ENCODE results near the gene RAB8B.

Gene RAB8B

DNA sequence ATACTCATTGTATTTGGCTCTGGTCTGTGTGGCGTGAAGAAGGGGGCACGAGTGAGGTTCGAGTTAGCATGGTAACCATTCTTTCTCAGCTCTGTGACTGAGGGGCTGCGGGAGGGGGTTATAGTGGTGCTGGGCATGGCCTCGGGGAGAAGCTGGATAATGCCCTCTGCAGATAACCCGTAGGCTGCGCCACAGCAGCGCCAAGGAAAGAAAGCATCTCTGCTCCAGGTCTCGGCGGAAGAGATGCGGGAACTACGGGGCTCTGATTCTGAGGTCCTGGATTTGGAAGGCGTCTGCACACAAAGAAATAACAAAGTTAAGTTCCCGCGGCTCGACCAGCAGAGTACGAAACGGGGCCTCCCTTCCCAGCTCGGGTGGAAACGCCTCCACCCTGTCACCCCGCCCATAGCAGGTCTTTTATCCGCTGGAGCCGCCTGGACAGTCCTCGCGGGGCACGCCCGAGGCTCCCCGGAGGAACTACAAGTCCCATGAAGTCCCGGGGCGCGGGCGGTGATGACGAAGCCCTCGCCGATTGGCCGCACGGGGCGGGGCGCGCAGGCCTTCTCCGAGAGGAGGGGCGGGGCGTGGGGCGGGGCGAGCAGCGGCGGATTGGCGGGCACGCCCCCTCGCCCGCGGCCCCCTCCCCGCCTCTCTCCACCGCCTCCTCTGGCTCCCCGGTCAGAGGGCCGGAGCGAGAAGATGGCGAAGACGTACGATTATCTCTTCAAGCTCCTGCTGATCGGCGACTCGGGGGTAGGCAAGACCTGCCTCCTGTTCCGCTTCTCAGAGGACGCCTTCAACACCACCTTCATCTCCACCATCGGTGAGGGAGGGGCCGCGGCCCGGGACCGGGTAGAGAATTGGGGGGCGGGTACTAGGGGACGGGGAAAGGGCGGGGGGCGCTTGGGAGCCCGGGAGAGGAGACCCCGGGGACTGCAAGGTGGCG lies at the start of gene RAB8B:
Gene RAB8B (plus strand): TSS at position 681 of the 946 bp plus-strand sequence. CDS start 19 bp downstream, at position 700.
- peak; percentile 90 to 91 for DNase-seq (ENCODE audit: low read depth in 2 of 2)

DNA sequence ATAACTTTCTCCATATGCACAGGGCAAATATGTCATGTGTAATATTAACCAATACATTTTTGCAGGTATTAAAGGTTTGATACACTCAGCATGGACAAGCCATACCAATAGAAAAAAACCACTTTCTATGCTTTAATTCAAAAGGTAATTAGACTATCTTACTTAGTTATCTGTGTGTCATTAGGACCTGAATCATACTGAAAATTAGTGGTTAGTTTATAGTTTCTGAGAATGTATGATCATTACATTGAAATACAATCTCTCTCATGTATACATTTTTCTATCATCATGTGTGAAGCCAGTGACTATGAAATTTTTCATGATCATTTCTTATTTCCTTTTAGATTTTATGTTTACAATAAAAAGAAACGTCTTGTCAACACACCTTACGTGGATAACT lies 48.5 kb upstream of the RAB8B start:
- DNase-seq (ENCODE audit: low read depth in 2 of 2), result no peak

DNA sequence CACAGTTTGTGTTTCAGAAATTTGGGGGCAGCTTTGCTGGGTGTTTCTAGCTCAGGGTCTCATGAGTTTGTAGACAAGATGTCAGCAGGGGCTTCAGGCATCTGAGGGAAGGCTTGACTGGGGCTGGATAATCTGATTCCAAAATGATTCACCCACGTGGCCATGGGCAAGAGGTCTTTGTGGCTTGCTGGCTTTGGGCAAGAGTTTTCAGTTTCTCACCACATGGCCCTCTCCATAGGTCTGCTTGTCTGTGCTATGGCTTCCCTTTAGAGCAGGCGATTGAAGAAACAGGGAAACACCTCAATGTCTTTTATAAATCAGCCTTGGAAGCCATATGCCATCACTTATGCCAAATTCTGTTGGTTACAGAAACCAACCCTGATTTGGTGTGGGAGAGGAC lies 44.0 kb upstream of the RAB8B start:
- DNase-seq (ENCODE audit: low read depth in 2 of 2), result no peak

DNA sequence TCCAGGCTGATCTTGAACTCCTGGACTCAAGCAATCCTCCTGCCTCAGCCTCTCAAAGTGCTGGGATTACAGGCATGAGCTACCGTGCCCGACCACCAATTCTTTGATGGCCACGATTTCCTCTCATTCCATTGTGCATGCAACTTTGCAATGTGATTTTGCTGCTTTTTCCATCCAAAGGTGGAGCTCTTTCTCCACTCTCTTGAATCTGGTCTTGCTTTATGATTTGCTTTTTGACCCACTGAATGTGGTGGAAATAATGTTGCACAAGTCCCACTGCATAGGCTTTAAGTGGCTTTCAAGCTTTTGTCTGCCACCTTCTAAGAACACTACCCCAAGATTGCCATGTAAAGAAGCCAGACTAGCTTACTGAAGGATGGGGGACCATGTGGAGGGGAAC lies 42.7 kb upstream of the RAB8B start:
- no peak for DNase-seq (ENCODE audit: low read depth in 2 of 2)

DNA sequence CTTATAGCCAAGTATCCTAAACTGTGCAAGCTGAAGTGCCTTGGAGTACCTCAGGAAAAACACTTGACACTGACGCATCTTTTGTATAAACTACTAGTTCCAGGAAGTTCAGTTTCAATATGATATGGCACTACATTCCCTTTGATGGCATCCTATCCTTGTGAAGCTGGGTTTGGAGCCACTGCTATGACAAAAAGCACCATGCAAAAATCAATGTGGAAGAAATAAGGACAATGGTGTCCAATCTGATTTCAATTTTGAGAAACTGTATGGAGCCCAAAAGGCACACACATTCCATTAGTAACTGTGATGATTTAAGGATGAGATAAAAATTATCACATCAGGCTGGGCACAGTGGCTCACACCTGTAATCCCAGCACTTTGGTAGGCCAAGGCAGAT lies 37.7 kb upstream of the RAB8B start:
- DNase-seq (ENCODE audit: low read depth in 2 of 2), result no peak

DNA sequence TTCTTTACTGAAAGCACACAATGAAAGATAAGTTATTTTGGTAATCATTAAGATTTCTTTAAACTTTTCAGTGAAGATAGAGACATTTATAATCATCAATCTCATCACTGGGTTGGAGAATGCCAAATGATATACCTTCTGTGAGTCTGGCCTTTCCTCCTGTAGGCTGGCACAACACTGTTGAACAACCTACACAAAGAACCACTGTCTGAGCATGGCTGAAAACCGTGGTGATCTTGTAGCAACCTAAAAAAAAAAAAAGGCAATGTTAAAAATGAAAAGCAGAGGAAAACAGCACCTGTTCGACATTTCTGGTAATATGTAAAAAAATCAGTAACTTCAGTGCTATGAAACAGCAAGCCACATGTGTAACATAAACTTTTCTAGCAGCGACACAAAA lies 33.9 kb upstream of the RAB8B start:
- no peak for DNase-seq (ENCODE audit: low read depth in 2 of 2)

DNA sequence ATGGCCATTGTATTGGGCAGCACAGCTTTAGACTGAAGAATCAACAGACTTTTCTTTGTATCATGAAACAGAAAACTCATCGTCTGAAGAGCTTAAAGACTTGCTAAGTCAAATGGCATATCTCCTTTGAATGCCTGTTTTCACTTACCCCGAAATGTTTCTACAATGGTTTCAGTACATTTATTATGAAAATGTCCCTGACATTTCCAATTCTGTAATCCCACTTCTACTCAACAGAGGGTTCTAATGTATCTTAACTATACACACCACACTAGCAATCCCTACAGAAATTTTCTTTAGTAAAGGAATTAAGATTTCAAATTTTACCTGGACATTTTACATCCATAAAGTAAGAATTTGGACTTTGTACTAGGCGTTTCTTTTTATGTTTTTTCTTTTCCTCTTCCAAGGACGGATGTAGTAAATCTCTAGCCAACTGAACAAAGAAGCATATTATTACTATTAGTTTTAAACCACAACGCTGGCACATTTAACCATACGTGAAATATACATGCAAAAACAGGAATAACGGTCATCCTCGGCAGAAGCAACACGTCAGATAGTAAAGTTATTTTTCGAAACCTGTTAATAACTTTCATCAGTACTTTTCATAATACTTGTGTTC lies 33.2 kb upstream of the RAB8B start:
- DNase-seq (ENCODE audit: low read depth in 2 of 2), result no peak

DNA sequence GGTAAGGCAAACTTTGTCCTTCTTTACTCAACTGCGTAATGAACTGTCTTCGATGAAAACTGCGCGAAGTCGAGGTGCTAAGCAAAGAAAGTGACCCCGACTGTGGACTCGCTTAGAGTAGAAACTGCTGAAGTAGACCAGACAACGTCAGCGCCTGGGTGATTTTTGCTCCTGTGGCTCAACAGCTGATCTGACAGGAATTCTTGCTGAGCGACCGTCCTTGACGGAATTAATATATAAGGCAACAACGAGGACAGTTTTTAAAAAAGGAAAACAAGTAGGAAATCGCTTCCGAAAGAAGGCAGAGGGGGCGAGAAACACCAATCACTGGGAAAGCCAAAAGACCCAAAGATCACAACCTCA lies 32.7 kb upstream of the RAB8B start:
- no peak for DNase-seq (ENCODE audit: low read depth in 2 of 2)

DNA sequence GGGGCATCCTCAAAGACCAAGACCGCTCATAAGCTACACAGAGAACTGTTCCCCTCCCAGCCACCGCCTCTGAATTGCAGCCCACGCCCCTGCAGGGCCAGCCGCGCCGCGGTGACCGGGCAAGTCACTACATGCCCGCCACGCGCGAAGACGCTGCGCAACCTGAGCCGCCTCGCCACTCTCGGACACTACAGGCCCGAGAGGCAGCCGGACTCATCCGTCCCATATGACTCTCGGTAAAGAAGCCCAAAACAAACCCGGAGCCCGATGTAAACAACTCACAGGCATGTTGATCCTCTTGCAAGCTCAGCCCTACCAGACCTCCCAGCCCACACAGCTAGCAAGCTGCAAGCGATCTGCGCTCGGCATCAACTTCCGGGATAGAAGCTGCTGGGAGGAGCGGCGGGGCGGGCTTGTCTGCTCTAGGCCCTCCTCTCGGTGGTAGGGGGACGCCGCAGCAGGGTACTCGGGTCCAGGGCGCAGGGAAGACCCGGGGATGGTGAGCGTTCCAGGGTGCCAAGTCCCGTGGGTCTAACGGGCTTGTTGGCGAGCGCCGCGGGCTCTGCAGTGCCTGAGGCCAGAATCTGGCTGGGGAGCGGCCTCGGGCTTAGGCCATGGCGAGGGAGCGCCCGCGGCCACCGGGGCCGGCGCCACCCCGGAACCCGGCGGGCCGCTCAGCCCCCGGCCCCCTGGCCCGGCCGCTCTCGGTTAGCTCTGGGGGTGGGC lies 32.1 kb upstream of the RAB8B start, which contains the start of gene RPS27L:
Gene RPS27L (minus strand): TSS at position 360 of the 726 bp plus-strand sequence. CDS start 72 bp downstream, at position 288.
- peak; percentile 71 to 77 for DNase-seq (ENCODE audit: low read depth in 2 of 2)

DNA sequence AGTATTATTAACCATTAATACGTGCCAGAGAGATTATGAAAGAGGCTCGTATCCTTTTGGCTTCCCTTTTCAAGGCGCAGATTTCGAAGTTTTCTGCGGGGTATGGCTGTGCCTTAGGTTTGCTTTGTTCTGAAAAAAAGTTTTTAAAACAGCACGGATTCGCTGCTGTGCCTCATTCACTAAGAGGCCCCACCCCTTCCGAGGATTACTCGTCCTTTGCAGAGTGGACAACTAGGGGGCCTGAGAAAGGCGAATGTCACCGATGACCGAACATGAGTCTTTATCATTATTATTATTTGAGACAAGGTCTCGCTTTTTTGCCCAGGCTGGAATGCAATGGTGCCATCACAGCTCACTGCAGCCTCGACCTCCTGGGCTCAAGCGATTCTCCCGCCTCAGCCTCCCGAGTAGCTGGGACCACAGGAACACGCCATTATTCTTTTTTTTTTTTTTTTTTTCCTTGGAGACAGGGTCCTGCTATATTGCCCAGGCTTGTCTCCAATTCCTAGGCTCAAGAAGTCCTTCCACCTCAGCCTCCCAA lies 31.4 kb upstream of the RAB8B start:
- DNase-seq (ENCODE audit: low read depth in 2 of 2), result no peak

DNA sequence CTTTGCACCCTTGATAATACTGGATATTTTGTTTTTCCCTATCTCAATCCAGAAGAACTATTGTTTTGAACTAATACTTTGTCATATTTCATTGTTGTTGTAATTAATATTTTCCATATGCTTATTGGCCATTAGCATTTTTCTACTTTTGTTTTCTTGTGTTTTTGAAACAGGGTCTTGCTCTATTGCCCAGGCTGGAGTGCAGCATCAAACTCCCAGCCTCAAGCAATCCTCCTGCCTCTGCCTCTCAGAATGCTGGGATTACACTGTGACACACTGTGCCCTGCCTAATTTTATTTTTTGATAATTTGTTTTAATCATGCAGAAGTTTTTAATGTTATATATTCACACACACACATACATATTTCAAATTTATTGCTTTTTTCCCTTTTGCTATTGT lies 28.8 kb upstream of the RAB8B start:
- no peak for DNase-seq (ENCODE audit: low read depth in 2 of 2)

DNA sequence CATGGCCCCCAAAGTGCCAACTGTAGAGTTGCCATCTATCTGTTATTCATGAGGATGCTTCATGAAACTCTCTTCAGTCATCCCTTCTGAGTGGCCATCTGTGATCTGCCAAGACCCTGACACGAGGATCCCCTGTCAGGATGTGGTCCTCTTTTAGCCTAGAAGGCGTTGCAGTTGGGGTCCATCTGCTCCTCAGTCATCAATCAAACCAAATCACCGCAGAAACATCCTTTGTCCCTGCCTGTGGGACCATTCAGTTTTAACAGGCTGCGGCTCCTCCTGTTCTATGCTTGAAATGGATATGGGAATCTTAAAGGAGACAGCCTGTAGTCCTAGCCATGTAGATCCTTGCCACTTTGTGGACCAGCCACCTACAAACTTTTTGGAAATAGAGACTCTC lies 26.2 kb upstream of the RAB8B start:
- no peak for DNase-seq (ENCODE audit: low read depth in 2 of 2)

DNA sequence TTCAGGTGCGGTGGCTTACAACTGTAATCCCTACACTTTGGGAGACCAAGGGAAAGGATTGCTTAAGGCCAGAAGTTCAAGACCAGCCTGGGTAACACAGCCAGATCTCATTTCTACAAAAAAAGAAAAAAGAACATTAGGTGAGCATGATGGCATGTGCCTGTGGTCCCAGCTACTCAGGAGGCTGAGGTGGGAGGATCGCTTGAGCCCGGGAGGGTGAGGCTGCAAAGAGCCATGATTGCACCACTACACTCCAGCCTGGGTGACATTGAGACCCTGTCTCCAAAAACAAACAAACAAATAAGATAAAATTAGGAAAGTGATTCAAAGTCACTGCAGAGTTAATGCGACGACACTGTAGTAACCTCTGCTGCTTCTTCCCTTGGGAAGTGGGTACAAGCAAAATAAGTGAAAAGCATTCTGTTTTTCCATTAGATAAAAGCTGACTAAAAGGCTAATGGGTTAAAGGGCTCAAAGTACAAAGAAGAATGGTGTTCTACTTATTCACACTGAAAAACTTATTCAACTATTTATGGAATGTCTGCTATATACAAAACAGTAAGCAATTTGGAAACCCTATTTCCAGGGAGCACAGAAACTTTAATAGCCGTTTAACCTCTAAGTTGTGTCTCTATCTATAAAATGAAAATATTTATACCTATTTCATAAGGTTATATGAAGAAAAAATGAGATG lies 24.1 kb upstream of the RAB8B start:
- no peak for DNase-seq (ENCODE audit: low read depth in 2 of 2)

DNA sequence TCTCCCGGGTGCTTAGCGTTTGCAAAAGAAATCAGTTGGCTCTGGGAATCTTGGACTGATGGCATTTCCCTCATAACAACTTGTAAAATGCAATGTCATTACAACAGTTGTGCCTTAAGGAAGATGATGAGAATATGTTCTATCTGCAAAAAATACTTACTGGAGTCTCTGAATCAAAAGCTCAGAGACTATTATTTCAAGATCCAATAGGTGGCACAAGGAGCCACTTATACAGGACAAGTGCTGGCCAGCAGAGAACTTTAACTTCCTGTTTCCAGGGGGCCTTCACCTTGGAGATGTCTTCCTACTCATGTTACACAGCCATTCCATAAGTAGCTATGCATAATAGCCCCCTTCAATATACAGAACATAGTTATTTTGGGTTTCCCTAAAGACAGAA lies 23.2 kb upstream of the RAB8B start:
- DNase-seq (ENCODE audit: low read depth in 2 of 2), result no peak

DNA sequence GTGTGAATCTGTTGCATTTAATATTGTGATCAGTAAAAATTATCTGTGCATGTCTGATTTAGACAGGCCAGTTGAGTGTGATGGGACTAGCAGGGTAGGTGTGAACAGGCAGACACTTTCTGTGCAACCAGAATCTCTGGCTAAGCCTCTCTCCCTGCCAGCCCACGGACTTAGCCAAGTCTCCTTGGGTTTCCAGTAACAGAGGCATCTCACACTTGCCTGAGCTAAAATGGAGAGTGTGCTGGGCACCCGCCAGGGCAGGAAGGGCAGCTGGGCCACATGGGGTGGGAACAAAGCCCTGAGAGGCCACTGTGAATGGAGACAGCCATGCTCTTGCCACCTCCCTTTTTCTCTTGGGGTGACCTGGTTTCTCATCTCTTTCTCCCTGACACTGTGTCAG lies 19.6 kb upstream of the RAB8B start:
- no peak for DNase-seq (ENCODE audit: low read depth in 2 of 2)

DNA sequence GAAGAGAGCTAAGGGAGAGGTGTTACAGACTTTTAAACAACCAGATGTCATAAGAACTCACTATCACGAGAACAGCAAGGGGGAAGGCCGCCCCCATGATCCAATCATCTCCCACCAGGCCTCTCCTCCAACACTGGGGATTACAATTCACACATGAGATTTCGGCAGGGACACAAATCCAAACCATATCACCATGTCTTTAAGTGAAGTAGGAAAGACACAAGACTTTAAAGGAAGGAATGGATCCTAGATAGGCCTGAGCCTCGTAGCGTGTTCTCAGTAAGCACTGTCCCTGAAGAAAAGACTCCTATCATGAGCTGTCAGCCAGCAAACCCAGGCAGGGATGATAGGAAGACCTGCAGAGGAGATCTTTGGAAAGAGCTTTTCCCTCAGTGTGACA lies 17.0 kb upstream of the RAB8B start:
- DNase-seq (ENCODE audit: low read depth in 2 of 2), result no peak

DNA sequence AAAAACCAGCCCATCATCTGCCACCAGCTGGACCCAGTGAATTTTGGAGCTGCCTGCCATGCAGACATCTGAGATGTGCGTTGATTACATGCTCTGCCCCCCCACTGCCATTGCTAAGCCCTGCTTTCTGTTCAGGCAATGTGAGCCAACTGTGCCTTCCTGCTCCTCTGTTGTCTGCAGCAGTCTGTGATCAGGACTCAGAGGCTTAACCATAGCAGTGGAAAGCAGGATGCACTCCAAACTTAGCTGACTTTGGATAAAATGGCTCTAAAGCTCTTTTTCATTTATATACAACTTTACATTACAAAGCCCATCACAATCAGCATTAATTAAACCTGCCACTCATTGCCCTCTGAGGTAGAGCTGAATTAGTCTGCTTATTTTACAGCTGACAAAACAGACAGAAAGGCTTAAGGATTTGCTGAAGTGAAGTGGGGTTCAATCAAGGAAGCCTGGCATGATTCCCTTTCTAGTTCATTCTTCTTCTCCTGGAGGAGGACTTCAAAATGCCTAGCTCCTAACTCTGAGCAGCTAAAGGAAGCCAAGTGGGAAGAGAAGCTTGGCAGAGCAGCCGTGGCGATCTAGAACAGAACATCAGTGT lies 16.5 kb upstream of the RAB8B start:
- no peak for DNase-seq (ENCODE audit: low read depth in 2 of 2)

DNA sequence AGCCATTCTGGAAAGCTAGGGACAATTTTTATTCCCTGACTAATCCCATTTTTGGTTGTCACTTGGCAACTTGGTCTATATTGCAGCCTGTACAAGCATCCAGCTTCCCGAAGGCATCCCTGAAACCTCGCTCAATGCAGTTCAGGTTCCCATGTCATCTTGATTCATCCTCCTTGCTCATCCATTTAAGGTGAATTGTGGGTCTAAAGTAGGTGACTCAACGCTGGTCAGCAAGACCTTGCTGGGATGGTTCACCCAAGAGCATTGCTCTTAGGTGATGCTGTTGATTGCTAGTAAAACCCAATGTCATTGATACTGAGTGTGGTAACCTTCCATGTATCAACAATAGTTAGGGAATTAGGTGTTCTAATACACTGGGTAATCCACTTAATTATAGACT lies 13.1 kb upstream of the RAB8B start:
- no peak for DNase-seq (ENCODE audit: low read depth in 2 of 2)

DNA sequence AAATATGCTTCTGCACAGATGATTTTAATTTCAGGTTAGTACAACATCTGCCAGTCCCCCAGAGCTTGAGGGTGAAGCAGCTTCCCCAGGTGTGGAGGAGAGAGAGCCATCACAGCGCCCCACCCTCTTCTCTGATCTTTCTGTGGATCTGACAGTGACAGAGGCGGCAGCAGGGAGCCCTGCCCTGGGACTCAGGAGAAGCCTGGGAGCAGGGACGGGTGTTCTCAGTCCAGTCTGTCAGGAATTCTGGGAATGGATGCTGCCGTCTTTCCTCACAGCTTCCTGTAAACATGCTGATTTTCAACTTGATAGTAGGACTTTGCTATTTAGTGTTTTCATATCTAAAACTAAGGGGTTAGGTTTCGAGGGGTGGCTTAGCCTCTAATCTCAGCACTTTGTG lies 11.4 kb upstream of the RAB8B start:
- no peak for DNase-seq (ENCODE audit: low read depth in 2 of 2)

DNA sequence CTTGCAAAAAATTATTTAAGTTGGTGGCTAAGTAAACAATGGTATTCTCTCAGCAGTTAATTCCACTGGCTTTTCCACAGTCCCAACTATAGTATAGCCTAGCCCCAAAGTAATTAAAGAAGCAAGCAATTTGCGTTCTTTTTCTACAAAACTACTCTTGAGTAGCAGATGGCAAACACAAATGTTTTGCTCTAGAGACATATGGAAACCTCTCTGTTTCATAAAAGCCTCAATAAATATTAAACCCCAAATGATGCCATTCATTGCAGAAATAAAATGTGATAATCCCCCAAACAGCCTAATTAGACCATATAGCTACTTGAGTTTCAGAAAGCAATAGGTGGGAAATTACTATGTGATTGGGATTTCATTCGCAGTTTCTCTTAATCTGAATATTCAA lies 8.7 kb upstream of the RAB8B start:
- DNase-seq (ENCODE audit: low read depth in 2 of 2), result no peak

DNA sequence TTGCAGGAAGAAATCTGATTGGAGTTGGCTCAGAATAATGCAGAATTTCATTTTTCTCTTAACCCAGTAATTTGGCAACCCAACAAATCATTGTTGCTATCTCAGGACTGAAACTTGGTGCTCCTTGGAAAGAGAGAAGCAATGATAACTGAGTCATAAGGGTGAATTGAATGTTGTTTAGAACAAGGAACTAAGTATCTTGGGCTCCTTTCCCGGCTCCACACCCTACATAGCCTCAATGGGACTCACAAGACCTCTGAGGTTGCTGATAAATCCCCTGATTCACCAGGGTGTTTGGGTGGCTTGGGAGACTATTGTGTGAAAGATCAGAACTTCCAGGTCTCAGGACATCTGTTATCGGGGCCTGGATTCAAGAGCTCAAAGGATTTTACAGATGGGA lies 7.8 kb upstream of the RAB8B start:
- DNase-seq (ENCODE audit: low read depth in 2 of 2), result no peak

All from fibroblast of skin of left biceps (primary cell).